GM18511 (cell line): ENCODE measurements around the gene ZBTB7C.

ENCODE experiments used
- ATAC-seq: cut with Tn5 transposase; IDR thresholded peaks from one replicate; pipeline ENCODE4 v1.9.1; 2021; ENCODE audit warnings: mild to moderate bottlenecking, moderate library complexity; ENCODE audit not compliant: unreplicated experiment

Gene ZBTB7C

GRCh38 chr18:48418539-48419276, 9.5 kb upstream of the ZBTB7C start:
- ATAC-seq, result no peak

GRCh38 chr18:48417985-48418384, 8.8 kb upstream of the ZBTB7C start:
- ATAC-seq, result no peak

- ATAC-seq, result no peak
Measured at GRCh38 chr18:48413342-48413741, 4.2 kb upstream of the ZBTB7C start.

- ATAC-seq, result no peak
Measured at GRCh38 chr18:48412339-48412929, 3.3 kb upstream of the ZBTB7C start.

- ATAC-seq, result peak; percentile 94
Measured at GRCh38 chr18:48410095-48410920, 1.1 kb upstream of the ZBTB7C start.

- peak; percentile 27 for ATAC-seq
Measured at GRCh38 chr18:48409591-48410094, 460 bp upstream of the ZBTB7C start.

- ATAC-seq, result no peak
Measured at GRCh38 chr18:48408111-48408726, 964 bp downstream of the ZBTB7C start.

- ATAC-seq, result no peak
Measured at GRCh38 chr18:48407358-48407757, 1.8 kb downstream of the ZBTB7C start.

GRCh38 chr18:48405978-48406377, 3.2 kb downstream of the ZBTB7C start:
- ATAC-seq, result no peak

- no peak for ATAC-seq
Measured at GRCh38 chr18:48404716-48405507, 4.3 kb downstream of the ZBTB7C start.

- no peak for ATAC-seq
Measured at GRCh38 chr18:48402953-48403352, 6.2 kb downstream of the ZBTB7C start.

- ATAC-seq, result no peak
Measured at GRCh38 chr18:48399303-48400075, 9.7 kb downstream of the ZBTB7C start.

GRCh38 chr18:48398074-48398473, 11.1 kb downstream of the ZBTB7C start:
- no peak for ATAC-seq

GRCh38 chr18:48397021-48397420, 12.2 kb downstream of the ZBTB7C start:
- ATAC-seq, result no peak

- no peak for ATAC-seq
Measured at GRCh38 chr18:48396561-48396960, 12.6 kb downstream of the ZBTB7C start.

GRCh38 chr18:48395646-48396045, 13.5 kb downstream of the ZBTB7C start:
- no peak for ATAC-seq

GRCh38 chr18:48394176-48394575, 15.0 kb downstream of the ZBTB7C start:
- ATAC-seq, result no peak

GRCh38 chr18:48393776-48394175, 15.4 kb downstream of the ZBTB7C start:
- no peak for ATAC-seq

- ATAC-seq, result no peak
Measured at GRCh38 chr18:48393170-48393569, 16.0 kb downstream of the ZBTB7C start.

- ATAC-seq, result no peak
Measured at GRCh38 chr18:48392268-48392667, 16.9 kb downstream of the ZBTB7C start.
